PC-9 (cell line): ENCODE results near the gene PURA.

Source experiments
- CTCF ChIP-seq: fragments of 200-600 bp; sonication (generic); conservative IDR thresholded peaks from 2 replicates; pipeline ENCODE4 v1.6.1; 2017; ENCODE audit warnings: mixed run types, antibody characterized with exemption, mild to moderate bottlenecking, moderate library complexity
- EZH2 ChIP-seq: fragments of 200-600 bp; sonication (generic); IDR thresholded peaks from 2 replicates; pipeline ENCODE4 v1.8.0; 2017; ENCODE audit warnings: antibody characterized with exemption, low read depth

DNA sequence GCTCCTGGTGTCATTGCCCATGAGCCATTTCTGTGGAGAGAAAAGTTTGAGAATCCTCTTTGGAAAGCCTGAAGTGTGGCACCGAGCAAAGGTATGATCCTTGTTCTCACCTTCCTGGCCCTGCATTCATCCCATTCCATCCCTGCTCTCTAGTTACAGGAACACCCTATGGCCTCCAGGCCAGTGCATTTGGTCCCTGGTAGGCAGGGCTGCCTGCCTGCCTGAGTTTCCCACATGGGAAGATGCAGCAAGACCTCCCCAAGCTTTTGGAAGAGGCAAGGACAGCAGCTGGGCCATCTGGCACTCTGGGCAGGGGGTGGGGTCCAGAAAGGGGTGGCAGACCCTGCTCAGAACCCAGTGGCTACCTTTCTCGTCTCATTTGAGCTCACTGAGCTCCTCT is 36.3 kb downstream of the PURA start:
- TF ChIP-seq CTCF, result no peak
- no peak for TF ChIP-seq EZH2
